PFSK-1 (cell line): ENCODE data around the gene PPFIA3.

ENCODE experiments used
- TAF1 ChIP-seq: IDR thresholded peaks from 2 replicates; pipeline ENCODE4 v1.6.1; 2012; ENCODE audit warnings: low read length, control low read depth, borderline replicate concordance; ENCODE audit not compliant: insufficient read depth
- TF ChIP-seq, protein P1 (sequence below), 2 experiments: IDR thresholded peaks; 2 replicates each; pipeline versions ENCODE4 v1.6.1 to v1.8.0; 2011 to 2012; ENCODE audit warnings: low read depth in 2 of 2, low read length in 2 of 2, control low read depth in 1 of 2, inconsistent platforms in 1 of 2, mild to moderate bottlenecking in 1 of 2, moderate library complexity in 1 of 2; ENCODE audit not compliant: insufficient read depth in 1 of 2

- TF ChIP-seq, protein P1, sequence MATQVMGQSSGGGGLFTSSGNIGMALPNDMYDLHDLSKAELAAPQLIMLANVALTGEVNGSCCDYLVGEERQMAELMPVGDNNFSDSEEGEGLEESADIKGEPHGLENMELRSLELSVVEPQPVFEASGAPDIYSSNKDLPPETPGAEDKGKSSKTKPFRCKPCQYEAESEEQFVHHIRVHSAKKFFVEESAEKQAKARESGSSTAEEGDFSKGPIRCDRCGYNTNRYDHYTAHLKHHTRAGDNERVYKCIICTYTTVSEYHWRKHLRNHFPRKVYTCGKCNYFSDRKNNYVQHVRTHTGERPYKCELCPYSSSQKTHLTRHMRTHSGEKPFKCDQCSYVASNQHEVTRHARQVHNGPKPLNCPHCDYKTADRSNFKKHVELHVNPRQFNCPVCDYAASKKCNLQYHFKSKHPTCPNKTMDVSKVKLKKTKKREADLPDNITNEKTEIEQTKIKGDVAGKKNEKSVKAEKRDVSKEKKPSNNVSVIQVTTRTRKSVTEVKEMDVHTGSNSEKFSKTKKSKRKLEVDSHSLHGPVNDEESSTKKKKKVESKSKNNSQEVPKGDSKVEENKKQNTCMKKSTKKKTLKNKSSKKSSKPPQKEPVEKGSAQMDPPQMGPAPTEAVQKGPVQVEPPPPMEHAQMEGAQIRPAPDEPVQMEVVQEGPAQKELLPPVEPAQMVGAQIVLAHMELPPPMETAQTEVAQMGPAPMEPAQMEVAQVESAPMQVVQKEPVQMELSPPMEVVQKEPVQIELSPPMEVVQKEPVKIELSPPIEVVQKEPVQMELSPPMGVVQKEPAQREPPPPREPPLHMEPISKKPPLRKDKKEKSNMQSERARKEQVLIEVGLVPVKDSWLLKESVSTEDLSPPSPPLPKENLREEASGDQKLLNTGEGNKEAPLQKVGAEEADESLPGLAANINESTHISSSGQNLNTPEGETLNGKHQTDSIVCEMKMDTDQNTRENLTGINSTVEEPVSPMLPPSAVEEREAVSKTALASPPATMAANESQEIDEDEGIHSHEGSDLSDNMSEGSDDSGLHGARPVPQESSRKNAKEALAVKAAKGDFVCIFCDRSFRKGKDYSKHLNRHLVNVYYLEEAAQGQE (IDR thresholded peaks at IDR 0.05; ENCODE audit: insufficient read depth in 1 of 2, low read depth in 2 of 2, low read length in 2 of 2) = peak in 1 of 2 experiments; percentile 32; a peak in 1 of 4 replicates
- peak; percentile 49; the same call in 1 of the 2 replicates for TF ChIP-seq TAF1
Measured at GRCh38 chr19:49150106-49150943, 31.0 kb downstream of the PPFIA3 start.
